GM21619 (cell line): Measurements from ENCODE around the gene MFGE8.

Experiments
- ATAC-seq: cut with Tn5 transposase; IDR thresholded peaks from one replicate; pipeline ENCODE4 v1.9.1; 2021; ENCODE audit not compliant: unreplicated experiment

The MFGE8 gene

DNA sequence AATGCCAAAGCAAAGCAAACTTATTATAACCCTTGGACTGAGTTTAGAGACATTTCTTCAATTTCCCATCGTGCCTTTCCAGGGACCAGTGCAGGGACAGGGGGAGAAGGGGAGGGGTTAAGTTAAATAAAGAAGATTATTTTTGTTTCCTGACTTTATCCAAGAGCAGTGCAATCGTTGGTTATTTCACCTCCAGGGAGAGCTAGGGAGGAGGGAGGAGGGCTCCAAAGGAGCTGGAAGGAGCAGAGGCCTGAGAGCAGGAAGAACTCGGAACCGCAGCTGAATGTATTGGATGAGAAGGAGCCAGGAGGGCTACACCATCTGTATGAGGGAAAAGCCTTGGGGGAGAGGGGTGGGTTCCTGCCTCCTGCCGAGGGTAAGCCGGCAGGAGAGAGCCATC lies 38.5 kb downstream of the MFGE8 start:
- no peak for ATAC-seq

DNA sequence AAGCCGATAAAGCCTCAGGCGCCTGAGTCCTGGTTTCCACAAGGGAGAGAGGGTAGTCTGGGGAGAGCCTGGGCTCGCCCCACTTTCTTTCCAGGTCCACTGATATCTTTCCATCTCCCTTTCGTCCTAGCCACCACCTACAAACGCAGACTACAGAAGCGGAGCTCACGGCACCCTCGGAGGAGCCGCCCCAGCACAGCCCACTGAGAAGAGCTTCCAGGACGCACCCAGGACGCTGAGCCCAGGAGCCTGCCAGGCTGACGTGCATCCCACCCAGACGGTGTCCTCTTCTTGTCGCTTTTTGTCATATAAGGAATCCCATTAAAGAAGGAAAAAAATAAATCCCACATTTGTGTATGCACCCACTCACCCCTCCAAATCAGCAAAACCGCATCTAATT lies 38.9 kb downstream of the MFGE8 start:
- no peak for ATAC-seq

DNA sequence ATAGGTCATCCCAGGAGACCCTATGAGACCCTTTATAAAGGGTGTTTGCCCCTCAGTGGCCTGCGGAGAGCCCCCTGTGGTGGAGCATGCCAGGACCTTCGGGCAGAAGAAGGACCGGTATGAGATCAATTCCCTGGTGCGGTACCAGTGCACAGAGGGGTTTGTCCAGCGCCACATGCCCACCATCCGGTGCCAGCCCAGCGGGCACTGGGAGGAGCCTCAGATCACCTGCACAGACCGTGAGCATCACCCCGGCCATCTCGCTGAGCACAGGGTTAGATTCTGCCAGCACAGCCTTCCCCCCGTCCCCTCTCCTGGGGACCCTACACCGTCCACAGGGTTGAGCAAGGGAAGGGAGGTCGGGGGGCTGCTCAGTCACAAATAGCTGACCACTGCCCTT lies 39.4 kb downstream of the MFGE8 start:
- no peak for ATAC-seq

DNA sequence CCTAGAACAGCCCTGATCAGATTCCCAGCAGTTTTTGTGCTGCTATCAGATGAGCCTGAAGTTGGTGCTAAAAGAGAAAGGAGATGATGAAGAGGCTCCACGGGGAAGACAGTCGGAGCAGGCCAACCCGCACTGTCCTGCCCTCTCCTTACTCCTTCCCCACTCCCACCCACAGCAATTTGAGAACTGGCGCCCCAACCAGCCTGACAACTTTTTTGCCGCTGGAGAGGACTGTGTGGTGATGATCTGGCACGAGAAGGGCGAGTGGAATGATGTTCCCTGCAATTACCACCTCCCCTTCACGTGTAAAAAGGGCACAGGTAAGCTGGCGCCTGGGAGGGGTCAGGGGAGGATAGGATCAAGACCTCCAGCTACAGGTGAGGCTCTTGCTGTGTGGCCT lies 40.5 kb downstream of the MFGE8 start:
- ATAC-seq, result no peak

DNA sequence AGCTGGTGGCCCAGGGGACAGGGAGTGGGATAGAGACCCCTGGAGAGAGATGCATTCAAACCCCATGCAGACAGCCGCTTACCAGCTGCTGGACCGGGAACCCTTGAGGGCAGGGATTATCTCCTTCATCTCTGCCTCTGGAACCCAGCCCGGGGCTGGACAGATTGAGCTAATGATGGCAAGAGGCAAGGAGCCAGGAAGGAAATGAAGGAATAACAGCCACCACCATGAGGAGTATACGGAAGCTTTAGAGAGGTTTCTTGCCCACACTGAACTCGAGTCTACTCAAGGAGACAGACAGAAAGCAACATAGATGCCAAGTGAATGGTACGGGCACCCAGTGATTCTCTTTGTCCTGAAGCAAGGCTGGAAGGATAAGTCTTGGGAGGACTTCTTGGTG lies 41.1 kb downstream of the MFGE8 start:
- ATAC-seq, result no peak

DNA sequence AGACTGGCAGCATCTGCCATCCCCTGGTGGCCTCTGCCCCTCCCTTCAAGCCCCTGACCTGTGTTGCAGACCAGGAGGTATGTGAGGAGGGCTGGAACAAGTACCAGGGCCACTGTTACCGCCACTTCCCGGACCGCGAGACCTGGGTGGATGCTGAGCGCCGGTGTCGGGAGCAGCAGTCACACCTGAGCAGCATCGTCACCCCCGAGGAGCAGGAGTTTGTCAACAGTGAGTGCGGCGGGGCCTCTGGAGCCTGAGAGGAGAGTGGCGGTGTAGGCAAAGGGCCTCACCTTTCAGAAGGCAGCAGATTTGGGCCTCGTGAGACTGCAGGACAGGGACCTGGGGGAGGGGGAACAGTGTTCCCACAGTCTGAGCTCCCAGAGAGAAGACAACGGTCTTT lies 41.9 kb downstream of the MFGE8 start:
- no peak for ATAC-seq

DNA sequence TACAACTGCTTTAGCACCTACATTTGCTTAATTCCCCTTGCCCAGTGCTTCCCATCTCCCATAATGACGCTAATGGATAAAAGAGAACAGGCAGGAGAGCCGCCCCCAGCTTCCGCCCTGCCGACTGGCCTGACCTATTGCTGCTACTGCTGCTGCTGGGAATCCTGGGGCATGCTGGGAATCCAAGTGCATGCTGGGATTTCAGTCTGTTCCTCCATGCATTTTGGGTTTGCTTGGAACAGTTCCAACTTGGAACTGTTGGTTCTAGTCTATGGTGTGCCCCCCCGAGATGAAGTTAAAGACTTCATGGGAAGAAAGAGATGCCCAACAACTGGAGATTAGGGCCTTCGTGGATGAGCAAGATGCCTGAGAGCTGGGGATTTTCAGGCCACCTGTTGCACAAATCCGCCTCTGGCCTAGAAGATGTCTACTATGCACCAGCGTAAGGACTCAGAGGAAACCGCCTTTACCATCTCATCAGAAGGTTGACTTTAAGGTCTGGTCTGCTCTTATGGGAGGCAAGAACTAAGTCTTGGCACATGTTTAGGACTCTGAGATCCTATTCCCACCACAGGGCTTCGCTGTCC lies 46.8 kb downstream of the MFGE8 start:
- no peak for ATAC-seq

DNA sequence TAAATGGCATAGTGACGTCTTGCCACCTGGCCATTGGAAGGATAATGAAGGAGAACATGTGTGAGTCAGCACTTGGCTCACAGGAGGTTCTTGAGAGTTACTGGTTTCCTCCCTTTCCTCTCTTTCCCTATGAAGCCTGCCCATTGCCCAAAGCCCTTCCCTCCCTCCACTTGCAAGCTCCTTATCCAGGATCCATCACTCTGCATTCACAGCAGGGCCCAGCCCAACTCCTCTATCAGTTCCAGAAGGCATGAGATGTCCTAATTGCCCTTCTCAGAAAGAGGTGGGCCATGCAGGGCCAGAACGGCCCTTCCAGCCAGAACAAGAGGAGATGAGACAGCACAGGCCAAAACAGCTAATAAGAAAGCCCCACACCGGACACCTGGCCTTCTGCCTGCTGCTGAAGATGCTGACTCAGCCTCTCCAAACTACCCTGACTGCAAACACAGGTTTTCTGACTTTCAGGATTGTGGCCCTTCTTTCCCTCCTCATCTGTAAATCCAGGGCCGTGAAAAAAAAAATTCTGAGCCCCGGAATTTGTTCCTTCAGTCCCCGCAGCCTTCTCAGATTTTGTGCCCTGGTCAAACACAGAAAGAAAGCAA lies 47.6 kb downstream of the MFGE8 start:
- no peak for ATAC-seq

DNA sequence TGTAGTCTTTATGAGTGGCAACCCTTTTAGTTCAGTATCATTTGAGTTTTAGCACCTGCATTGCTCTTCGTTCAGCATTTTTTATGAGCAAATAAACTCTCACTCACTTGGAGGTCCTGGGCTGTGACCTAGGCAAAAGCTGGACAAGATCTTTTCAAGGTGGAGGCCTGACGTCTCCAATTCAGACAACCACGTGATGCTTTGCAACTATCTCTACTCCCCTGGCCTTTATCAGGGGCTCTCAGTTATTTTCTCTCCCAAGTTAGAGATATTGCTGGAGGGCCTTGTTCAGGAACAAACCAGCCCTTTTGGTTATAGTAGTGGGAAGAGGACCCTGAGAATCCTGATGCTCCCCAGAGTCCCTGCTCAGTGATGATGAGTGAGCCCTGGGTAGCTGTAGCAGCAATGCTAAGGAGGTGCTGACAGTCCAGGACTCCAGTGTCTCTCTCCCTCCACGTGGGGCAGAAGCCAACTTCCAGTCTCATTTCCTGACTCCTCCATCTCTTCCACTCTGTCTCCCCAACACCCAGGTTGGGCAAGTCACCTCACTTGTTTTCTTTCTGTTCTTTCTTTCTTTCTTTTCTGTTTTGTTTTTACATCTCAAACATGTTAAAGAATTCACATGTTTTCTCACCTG lies 48.2 kb downstream of the MFGE8 start:
- ATAC-seq, result no peak

DNA sequence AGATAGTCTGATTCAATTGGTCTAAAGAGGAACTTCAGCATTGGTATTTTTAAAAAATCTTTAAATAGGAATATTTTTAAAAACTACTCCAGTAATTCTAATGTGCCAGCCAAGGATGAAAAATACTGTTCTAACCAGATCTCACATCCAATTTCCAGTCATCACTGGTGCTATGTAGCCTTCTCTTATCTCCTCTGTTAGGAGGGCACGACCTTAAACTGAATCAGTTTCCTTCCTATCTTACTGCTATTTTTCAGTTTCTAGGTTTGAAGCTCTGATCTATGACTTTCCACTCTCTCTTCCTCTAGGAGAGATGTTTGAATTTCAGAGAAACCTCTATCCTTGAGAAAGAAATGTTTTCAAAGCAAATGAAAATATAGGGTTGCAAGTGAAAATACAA lies 49.8 kb downstream of the MFGE8 start:
- ATAC-seq, result no peak

DNA sequence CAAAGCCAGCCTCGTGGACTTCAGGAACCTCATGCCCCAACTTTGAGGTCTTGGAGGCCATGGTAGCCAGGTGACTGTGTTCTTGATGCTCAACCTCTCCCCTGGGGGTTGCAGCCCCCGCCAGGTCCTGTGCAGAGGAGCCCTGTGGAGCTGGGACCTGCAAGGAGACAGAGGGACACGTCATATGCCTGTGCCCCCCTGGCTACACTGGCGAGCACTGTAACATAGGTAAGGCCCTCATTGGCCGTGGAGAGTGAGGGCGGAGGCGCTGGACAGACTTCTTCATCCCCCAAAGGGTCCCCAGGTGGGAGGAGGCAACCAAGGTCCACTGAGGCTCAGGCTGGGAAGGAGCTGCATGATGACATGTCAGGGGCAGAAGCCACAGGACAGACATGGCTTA lies 53.0 kb downstream of the MFGE8 start:
- no peak for ATAC-seq

DNA sequence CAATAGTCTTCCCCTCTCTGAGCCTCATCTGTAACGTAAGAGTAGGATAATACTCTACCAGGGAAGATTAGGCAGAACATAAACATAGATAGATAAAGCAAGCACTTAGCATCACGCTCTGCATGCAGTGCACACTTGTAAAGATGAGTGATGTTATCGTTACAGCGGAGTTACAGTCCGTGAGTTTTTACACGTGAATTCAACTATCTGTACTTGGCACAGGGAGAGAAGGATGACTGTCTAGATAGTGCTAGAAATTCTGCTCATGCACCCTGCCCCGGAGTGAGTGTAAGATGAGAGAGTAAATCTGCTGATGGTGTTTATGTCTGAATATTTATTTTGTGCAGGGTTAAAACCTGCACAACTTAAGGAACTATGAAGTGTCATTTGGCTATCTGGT lies 53.6 kb downstream of the MFGE8 start:
- ATAC-seq, result no peak

DNA sequence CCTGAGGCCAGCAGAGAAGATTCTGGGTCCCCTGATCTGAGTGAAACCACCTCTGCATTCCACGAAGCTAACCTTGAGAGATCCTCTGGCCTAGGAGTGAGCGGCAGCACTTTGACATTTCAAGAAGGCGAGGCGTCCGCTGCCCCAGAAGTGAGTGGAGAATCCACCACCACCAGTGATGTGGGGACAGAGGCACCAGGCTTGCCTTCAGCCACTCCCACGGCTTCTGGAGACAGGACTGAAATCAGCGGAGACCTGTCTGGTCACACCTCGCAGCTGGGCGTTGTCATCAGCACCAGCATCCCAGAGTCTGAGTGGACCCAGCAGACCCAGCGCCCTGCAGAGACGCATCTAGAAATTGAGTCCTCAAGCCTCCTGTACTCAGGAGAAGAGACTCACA lies 54.2 kb downstream of the MFGE8 start:
- no peak for ATAC-seq

DNA sequence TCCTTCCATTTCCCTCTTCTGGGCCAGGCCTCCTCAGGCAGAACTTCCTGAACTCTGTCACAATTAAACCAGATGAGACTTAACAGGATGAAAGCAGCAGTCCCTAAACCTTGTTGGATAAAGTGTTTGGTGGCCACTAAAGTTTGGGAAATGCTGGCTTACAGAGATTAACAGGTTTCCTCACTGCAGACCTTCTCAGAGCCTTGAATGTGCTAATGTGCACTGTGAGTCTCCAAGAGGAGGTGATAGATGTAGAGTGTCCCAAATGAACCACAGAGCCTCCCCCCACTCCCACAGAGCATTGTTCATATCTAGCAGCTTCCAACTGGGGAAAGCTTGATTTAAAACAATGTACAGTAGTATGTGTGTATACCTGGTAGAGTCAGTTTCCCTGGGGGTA lies 60.7 kb downstream of the MFGE8 start:
- no peak for ATAC-seq

DNA sequence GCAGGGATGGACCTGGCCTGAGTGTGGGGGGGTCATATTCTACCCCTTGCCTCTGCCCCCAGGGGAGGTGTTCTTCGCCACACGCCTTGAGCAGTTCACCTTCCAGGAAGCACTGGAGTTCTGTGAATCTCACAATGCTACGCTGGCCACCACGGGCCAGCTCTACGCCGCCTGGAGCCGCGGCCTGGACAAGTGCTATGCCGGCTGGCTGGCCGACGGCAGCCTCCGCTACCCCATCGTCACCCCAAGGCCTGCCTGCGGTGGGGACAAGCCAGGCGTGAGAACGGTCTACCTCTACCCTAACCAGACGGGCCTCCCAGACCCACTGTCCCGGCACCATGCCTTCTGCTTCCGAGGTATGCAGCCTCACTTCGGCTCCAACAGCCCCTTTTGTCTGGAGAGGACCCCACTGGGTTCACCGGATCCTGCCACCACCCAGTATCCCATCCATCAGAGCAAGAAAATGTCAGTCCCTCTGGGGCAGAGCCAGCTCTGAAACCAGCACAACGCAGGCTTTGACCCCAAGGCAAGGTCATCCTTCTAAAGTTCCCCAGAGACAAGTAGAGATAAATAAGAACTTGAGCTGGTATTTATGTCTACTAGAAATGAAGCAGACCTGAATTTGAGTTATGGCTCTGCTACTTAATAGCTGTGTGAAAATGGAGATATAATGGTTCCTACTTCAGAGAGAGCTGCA lies 63.7 kb downstream of the MFGE8 start:
- ATAC-seq, result no peak
